ENCODE data around the gene ATP8B4.

The ATP8B4 gene

DNA sequence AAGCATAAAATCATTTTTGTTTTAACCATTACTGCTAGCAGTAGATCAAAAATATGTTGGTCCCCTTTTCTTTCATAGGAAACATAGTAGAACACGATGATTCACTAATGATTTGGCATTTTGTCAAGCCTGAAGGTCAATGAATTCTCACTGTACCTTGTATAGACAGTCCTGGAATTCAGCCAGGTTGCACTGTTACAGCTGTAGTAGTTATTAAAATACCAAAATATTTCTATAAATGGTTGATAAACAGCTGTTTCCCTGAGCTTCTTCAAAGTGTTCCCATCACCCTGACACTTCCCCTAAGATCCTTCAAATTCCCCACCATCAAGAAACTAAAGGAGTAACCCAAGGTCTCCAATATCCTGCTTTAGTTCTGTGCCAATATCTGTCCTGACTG, 200.9 kb downstream of the ATP8B4 start:
- no peak for DNase-seq

DNA sequence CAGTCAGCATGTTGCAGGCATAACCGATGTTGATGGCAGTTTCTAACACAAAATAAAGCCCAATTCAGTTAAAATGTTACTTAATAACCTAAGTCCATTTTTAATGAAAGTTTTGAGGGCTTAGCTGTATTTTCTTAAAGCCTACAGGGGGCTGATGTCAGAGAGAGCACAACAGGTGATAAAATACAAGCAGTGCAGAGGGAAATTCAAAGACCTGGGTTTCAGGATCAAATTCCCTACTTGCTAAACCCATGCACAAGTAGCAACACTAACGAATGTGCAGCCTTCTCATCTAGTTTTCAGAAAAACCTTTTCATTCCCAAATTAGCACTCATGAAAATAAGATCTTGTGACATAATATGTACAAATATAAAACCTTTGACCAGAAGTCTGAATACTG, 202.0 kb downstream of the ATP8B4 start:
- no peak for DNase-seq

DNA sequence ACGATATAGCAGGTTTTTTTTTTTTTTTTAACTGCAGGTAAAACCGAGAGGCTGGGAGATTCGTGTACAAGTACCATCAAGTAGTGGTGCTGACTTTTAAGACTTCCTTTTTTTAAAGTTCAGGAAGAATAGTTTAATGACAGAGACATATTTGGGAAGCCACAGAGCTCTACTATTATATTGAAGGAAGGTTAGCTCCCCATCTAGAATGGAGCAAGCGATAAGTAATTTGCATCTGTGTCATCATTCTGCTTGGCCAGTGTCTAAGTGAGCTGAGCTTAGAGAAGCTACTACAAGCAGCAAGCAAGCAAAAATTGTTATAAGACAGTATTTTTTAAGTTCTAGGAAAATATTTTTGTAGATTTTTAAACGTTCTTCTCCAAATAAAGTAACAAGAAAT, 203.2 kb downstream of the ATP8B4 start:
- no peak for DNase-seq

DNA sequence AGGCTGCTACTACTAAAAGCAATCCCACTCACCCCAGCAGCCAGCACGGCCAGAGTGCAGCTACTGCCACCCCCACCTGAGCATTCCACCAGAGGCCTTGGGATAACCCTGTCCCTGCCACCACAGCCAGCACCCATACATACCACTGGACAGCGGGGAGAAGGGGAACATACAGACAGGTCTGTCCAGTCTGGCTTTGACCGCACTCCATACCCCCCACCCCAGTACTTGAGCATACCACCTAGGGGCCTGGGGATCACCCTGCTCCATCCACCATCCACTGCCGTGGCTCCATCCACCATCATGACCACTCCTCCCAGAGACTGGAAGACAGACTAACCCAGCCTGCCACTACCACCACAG, 210.1 kb downstream of the ATP8B4 start:
- DNase-seq = no peak

DNA sequence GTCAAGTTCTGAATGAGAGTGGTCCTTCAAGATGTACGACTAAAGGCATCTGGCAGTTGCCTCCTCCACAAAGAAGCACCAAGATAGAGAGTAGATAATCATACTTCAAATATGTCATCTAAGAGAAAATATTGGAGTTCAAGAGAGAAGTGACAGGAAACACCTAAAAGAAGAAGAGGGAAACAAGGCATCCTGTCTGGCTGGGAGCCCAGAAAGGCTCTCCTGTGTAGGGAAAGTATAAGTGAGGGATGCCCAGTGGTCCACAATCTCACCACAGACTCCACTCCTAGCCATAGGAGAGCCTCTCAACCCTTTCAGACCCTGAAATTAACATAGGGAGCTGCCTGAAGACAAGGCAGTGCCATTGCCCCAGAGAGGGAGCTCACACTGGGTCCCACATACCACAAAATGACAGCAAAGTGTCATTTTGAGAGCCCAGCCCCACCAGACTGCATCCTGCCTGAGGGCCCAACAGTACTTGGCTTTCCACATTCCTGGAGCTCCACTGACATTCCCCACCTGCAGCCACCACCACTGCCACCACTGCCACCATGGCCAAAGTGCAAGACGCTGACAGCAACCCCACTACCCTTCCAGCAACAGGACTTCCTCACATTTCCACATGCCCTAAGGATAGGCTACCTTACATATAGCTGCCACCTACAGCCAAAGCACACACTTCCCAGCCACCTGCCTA, 210.6 kb downstream of the ATP8B4 start:
- DNase-seq = no peak

DNA sequence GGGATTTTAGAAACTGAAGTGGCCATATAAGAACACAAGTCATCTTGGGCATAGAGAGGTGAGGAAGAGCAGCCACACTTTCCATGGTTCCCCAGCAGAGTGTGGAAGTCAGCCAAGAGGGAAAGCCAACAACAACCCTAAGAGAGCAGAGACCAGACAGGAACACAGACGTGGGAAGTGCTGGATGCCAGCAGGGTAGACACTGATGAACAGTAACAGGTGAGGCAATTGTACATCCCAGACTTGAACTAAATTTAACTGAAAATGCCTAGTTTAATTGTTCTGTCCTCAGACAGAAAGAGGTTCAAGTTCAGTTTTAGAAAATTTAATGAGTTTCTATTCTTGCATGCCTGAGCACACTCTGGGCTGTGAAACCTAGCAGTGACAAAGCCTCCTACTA, 212.1 kb downstream of the ATP8B4 start:
- DNase-seq = no peak

DNA sequence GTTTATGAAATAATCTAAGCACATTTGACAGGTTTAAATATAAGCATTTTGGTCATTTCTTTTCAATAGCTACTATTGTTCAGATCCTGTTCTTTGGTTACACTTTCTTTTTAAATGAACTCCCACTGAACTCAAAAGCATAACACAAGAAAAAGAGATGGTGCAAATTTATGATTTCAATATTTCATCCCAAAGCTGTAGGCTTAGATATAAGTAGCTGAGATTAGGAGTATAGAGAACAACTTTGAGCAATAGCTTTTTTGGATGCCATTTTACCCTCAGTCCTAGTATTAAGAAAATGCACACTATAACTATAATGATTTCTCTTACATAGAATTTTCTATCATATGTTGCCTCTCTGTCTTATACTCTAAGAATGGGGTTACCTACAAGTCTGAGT, 213.8 kb downstream of the ATP8B4 start:
- DNase-seq = no peak

DNA sequence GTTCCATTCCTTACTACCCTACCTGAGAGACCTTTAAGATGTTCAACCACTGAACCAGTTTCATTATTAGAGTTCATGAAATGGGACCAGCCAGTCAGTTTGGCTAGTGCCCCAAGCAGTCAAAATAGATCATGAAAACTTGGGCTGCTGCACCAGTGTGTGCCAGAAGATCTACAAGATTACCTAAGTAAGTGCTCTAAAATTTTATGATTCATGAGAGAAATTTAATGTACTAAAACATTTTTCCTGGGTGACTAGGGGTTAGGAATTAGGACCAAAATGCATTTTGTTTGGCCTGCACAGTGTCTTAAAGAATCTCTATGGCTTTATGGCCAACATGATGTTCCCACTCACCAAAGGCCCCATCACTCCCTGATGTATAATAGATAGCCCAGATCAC, 214.7 kb downstream of the ATP8B4 start:
- DNase-seq = no peak

DNA sequence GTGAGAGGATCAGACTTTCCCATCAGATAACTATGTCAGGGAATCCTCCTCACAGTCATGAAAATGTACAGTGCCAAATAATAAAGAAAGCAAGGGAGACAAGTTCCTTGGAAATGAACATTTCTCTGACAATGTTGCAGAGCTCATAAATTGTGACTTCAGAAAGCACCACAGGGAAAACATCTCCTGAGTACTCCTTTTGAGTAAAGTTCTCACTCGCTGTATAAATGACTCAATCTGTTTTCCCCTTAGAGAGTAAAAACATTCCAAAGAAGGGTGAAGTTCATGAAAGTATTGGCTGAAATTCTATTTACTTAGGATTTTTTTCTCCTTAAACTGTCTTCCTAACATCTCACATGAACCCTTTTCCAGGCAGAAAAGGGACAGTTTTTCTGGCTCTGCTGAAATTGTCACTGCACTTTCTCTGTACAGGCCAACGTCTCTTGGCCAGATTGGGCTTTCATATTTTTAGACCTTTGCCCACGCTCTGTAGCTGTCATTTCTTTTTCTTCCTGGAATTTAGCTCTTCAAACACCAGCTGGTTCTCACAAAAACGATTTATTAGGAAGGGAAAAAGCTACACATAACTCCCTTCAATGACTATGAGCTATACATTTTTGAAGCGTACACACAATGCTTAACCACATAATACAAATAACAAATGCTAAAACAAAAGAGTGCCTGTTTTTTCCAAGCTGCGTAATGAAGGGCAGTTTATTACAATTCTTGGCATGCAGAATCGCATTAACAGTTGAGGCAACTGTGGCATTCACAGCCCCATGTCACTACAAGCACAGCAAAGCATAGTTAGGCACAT, 216.1 kb downstream of the ATP8B4 start:
- DNase-seq = no peak

DNA sequence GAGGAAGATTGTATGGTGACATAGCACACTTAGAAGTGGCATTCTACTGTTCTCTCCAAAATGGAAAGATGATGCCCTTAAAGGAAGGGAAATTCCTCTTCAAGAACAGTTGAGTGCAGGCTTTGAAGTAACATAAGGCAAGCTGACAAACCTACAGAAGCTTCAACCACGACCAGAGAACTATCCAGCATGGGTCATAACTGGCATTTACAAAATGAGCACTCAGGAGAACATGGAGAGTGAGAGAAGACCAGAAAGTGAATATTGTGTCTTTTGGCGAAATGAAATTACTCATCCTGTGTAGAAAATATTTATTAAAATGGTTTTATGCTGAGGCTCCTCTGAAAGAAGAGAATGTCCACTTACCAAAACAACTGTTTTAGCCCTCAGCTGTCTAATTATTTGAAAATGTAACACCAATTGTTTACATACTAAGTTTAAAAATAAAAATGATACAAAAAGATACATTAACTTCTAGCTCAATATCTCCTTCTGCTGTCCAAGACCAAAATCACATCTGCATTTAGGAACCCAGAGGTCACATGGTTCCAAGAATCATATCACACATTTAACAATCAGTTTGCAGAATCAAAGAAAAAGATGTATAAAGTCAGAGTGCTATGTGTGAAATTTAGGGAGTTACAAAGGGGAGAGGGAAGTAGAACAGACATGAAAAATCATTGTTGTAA, 216.9 kb downstream of the ATP8B4 start:
- no peak for DNase-seq

DNA sequence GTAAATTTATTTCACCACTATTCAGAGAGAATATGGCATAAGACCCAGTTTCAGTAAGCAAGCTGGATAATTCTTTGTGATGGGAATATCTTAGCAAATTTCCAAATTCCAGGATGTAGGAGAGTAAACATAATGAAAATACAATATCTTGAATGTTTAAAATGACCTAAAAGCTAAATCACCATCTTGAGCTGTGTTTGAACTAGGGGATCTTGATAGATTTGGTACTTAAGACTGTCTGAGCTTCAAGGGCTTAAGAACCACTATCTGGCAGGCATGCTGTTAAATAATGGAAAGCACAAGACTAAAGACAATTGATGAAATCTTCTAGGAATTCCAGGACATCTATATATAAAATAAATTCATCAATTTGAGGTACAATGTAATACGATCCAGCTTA, 217.7 kb downstream of the ATP8B4 start:
- no peak for DNase-seq

DNA sequence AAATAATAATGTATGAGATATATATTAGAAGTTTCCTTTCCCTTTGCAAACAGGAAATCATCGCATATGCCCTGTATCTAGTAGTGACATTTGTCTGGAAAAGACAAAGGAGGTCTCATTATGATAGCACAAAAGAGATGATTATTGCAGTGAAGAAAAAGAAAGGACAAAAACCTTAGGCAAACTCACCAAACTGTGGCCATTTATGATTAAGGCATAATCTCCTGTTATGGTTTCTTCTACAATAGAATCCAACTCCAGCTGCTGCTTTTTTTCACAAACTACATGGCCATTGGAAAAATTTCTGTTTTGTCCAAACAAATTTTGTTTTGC, 218.2 kb downstream of the ATP8B4 start:
- no peak for DNase-seq

DNA sequence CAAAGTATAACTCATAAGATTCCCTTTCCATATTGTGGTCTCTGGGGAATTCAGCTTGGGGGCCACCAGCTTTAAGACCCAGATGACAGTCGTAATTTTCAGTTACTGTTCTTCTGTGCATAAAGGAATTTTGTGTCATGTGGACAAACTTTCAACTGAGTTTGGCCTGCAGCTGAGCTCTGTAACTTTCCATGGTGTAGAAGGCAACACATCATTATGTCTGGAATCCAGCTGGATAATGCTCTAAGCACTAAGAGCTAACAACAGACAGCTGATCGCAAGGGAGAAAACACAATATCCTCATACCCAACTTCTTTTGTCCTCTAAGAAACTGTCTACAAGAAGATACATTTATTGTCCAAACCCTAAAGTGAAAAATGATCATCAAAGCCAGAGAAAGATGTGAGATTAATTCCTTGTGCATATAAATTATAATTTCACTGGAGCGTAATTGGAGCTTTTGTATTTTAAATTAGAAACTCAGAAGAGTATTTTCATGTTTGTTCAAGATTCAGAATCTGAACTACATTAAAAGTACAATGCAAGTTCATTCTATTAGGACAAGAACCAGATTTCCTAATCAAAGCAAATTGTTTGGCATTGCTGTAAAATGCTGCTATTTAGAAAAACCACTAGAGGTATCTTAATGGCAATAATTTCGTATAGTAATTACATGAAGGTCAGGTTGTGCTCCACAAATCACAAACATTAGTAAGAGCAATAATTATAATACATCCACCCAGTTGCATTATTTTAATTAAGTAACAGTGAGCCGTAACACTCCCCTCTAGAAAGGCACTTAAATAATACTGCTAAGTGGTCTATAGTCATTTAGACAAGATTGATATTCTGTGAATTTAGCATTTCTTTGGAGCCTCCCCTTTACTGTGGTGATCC, 218.8 kb downstream of the ATP8B4 start:
- DNase-seq = no peak

DNA sequence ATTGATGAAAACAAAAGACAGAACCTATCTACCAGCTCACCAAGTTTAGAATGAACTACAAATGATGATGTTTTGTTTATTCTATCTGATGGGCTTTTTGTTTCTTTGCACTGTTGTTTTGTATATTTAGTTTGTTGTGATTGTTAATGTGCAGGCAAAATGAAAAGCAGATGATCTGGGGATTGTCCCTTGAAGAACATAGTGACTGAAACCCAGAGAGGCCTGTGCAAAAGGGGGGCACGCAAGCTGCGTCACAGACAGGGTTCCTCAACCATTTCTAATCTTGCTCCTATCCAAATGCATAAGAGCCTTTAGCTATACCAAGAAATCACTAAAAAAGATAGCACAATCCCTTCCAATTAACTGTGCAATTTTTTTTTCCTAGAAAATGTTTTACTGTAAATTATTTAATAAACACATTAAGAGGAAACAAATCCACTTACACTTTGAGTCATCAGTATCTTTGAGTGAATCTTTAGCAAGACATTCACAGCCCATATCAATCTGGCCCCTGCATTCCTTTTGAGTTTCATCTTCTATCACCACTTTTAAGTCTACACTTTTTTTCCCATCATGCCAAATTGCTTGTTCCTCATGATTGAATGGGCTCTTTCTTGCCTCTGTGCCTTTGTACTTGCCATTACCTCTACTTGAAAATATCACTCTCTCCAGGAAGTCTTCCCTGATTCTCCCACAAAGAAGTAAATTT, 220.3 kb downstream of the ATP8B4 start:
- DNase-seq = no peak

DNA sequence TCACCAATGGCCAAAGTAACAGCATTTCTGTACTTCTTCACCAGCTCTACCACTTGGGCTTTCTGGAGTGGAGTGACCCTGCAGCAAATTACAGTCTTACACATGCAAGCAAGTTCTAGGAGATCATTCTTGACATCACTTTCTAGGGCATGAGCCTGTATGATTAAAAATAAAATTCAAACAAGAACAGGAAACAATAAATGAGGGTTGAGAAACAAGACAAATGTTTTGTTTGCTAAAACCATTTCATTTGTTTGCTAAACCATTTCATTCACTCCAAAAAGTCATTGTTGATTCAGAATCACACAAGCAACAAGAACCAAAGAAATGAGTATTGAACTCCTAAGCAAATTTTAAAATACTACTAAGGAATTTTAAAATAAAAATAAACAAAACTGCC, 220.9 kb downstream of the ATP8B4 start:
- DNase-seq = no peak

DNA sequence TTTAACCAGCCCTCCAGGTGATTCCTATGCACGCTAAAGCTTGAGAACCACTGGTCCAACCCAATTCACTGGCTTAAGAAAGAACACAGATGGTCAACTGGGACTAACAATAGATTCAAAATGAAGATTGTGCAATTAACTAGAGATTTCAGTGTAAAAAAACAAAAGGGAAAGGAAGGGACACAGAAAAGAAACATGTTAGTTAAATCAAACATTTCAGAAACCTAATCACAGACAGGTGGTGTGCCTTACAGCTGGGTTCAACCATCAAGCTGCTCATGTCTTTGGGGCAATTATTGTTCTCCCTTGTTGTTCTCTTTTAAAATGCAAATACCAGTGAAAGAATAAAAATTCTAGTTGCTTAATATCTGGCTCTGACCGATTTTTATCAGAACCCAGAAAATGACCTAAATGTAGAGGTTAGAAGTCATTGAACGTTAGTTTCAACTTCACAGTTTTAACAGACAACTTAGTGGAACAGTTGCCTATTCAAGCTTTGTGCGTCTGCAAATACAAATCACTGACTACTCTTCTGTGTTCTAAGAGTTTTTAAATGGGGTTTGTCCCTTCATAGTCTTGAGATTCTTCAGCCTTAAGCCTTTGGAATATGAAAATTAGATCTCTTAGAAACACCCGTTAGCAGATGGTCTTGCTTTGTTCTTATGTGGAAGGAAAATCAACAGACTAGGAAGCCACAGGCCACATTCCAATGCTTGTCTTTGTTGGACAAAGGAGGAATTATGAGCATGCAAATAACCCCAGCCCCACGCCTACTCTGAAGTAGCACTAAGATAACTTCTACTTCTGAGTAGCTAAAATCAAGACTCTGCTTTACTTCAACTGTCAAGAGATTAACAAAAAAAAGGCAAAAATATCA, 223.4 kb downstream of the ATP8B4 start:
- DNase-seq = no peak

DNA sequence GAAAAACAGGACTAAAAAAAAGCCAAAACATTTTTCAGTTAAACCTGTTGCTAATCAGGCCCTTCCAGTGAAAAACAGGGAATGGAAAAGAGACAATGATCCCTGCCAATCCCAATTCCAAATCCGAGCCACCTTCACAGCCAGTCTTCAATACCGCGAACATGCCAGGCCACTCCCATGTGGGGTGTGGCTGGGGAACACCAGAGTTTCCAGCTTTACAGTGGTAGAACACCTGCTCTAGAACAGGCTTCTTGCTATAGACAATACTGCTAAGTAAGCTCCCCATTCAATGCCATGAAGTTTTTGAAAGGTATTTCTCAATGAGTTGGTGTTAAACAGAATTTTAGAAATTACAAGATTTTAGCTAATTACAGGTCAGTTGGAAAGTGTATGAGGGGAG, 228.3 kb downstream of the ATP8B4 start:
- no peak for DNase-seq

DNA sequence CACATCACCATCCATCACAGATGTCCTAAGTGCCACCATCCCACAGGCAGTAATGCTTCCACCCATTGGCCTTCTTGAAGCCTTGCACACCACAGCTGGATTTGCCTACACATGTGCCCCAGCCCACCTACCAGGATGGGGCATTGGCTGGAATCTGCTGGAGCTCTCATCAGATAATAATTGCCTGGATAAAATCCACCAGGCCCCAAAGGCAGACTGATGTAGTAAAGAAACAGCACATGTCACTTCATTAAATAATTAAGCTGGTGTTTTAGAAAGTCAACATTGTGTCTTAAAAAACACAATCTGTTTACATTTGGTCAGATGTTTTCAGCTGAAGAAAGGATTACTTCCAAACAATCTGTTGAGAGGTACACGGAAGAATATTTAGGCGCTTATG, 229.5 kb downstream of the ATP8B4 start:
- DNase-seq = no peak

DNA sequence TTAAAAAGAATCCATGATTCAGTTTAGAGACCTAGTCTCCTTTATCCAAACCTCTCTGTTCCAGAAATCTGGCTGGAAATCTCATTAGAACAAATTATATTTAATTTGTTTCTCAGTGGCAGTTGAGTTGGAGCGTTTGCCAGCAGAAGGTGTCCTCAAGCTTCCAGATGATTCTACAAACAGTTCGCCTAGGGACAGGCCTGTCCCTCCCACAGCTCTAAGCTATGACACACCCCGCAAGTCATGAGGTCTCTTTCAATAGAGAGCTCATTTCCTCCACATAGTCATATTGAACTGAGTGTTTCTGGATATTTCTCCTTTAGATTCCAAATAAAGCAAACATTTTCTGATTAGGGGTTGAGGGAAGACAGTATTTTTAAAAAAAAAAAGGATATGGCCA, 230.3 kb downstream of the ATP8B4 start:
- DNase-seq = no peak

DNA sequence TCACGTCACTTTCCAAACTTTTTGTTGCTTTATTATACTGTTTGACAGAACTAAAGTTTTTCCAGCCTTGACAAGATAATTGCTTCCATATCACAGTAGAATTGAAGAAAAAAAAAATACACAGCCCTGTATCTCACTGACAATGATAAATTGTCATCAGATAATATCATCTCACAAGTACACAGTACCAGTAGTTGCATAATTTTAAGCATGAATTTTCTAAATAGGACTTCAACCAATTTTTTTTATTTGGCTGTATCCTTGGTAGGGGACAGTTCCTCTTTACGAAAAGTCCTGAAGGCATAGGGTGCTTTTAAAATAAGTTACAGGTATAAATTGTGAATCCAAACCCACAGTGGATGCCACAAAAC, 230.7 kb downstream of the ATP8B4 start:
- no peak for DNase-seq

DNA sequence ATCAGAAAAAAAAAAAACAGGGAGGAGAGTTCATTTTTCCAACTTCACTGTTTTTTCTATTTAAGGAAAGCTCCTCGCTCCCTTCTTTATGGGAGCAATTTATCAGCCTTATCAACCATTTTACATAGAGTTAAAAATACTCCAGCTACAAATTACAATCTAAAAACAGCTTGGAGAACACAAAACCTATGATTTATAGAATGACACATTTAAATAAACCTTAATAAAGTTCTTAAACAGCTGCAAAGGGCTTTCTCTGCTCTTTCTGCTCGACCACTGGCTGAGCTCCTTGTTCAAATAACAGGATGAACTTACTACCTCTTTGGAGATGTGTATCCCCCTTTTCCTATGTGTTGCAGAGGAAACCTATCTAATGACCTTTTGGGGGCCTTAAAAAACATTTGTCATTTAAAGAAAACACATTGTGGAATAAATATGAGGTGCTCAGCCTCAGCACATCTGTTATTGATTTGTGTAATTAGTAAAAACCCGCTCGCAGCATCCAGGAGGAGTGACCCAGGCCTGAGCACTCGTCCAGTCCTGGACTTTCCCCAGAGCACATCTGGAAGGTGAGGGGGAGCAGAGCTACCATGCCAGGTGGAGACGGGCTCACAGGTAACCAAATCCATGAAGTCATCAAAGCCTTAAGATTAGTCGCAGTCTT, 231.2 kb downstream of the ATP8B4 start:
- no peak for DNase-seq
